ENCODE data around the gene PARP4.
"Not testable (repeated sequence)": the region's sequence is repeated elsewhere in the genome, so short reads cannot be mapped to it uniquely, and the experiment has no call there.

The PARP4 gene

DNA sequence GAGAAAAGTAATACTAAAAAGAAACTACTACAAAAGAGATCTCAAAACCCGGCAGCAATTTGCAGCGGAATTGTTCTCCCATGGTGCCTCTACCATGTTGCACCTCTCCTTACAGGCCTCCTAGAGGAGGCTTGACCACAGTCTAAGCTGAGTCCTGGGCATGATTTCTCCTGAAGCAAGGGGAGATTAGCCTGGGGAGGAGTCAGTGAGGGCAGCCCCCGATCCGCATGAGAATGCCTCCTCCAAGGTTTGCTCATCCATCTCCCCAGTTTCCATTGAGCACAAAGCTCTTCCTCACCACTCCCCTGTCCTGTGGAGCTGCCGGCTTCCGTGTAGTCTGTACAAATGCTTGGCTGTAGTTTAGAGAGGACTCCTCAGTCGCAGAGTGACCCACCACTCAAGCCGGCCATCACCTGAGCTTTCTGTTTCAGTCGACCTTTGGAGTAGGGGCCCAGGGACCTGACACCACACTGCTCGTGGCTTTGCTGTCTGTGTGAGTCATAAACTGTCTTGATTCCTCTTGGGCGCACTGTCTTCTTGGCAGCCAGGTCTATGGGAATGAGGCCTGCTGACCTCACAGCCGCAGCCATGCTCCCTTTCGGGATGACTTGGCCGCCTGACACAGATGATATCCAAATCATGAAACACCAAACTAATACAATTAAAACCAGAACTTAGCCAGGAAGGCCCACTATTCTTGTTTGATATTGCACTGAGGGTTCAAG, 130.9 kb downstream of the PARP4 start:
- DNase-seq (ENCODE audit: low read depth, low spot score), result no peak
- H3K27ac ChIP-seq, result no peak overlapping the region

DNA sequence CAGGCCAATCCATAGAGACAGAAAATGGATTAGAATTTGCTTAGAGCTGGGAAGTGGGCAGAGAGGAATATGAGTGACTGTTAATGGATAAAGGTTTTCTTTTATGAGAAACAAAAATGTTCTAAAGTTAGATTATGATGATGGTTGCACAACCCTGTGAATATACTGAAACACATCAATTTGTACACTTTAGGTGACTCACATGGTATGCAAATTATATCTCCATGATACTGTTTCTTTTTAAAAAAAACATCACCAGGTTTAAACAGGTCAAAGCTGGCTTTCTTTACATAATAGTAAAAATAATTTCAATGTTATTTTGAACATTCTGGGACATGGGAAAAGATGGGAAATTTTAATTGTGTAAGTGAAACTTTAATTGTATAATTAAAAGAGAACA, 131.7 kb downstream of the PARP4 start:
- DNase-seq (ENCODE audit: low read depth, low spot score); H3K27ac ChIP-seq: not testable (repeated sequence)

GRCh38 chr13:24380227-24380626, 132.4 kb downstream of the PARP4 start:
- H3K27ac ChIP-seq; DNase-seq (ENCODE audit: low read depth, low spot score): not testable (repeated sequence)

GRCh38 chr13:24371273-24371672, 141.3 kb downstream of the PARP4 start:
- H3K27ac ChIP-seq; DNase-seq (ENCODE audit: low read depth, low spot score): not testable (repeated sequence)
